C4-2B (cell line): ENCODE measurements around the gene NCOA7.

Experiments used
- ZFX ChIP-seq: fragments of 450-650 bp; IDR thresholded peaks from 2 replicates; pipeline ENCODE4 v1.6.1; 2017
- TF ChIP-seq, protein P1 (sequence below): fragments of 450-650 bp; conservative IDR thresholded peaks from 2 replicates; pipeline ENCODE4 v1.5.1; 2017; ENCODE audit warnings: mild to moderate bottlenecking

DNA sequence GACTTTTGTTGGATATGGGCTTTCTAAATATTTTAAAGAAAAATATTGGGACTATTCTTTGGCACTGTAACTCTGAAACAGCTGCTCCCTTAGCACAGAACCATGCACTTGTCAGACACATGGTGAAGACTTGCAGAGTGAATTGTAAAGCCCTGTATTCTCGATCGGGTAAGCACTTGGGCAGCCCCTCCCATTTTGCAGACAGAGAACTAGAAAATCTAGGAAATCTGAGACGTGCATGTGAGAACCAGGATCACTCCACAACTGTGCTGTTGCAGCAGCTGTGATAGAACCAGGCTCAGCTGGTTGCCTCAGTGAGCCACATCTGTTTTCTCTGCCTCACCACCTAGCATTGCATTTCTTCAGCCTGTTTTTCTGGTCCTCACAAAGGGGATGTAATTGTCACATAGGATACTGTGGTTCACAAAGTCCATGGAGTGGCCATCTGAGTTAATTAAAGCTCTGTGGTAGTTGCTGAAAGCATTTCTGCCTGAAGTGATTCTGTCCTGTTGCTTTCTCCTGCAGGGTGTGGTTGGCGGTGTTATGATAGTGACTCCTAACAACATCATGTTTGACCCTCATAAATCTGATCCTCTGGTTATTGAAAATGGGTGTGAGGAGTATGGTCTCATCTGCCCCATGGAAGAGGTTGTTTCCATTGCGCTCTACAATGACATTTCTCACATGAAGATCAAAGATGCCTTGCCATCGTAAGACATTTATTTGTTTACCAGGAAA, 94.0 kb downstream of the NCOA7 start:
- TF ChIP-seq, protein P1, sequence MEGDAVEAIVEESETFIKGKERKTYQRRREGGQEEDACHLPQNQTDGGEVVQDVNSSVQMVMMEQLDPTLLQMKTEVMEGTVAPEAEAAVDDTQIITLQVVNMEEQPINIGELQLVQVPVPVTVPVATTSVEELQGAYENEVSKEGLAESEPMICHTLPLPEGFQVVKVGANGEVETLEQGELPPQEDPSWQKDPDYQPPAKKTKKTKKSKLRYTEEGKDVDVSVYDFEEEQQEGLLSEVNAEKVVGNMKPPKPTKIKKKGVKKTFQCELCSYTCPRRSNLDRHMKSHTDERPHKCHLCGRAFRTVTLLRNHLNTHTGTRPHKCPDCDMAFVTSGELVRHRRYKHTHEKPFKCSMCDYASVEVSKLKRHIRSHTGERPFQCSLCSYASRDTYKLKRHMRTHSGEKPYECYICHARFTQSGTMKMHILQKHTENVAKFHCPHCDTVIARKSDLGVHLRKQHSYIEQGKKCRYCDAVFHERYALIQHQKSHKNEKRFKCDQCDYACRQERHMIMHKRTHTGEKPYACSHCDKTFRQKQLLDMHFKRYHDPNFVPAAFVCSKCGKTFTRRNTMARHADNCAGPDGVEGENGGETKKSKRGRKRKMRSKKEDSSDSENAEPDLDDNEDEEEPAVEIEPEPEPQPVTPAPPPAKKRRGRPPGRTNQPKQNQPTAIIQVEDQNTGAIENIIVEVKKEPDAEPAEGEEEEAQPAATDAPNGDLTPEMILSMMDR = no peak
- TF ChIP-seq ZFX = no peak
